HEK293T (cell line): Measurements from ENCODE around the gene PNMA5.

Experiments
- L3MBTL2 ChIP-seq: fragments of 450-650 bp; conservative IDR thresholded peaks from 2 replicates; pipeline ENCODE4 v1.6.1; 2016; ENCODE audit warnings: mild to moderate bottlenecking
- TARDBP ChIP-seq: fragments of 450-650 bp; IDR thresholded peaks from 2 replicates; pipeline ENCODE4 v1.6.1; 2016

DNA sequence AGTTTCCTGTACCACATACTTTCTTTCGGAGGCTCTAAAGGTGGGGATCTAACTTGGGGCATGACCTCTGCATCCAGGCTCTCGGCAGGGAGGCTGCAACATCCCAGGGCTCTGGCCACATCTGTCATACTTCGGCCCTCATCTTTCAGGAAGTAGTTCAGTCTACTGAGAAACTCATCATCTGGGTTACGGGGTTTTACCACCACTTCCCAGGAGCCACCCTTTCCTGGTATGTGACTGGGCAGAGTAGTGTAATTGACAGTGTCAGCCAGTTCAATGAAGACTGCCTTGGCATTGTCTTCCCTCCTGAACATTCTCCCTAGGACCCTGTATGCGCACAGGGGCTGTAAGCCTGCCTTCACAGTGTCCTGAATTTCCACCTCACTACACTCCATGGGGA is 2.8 kb downstream of the PNMA5 start:
- TF ChIP-seq L3MBTL2 (no peak), TARDBP (no peak)
